ENCODE measurements around the gene VASP. TPM values are rescaled to one million over a fixed set of nuclear protein-coding genes. Genes with fewer than 3 reads are reported as not detected.

Gene VASP
- total and polyA plus RNA-seq, 3 donors from 2014 or later: 37.7 to 57.9 (median 52.7) TPM

- peaks cover 20% of the 10 kb centered on the region for H3K4me1 ChIP-seq
- no peak overlapping the region for H3K27ac ChIP-seq
- TF ChIP-seq CTCF (IDR thresholded peaks at IDR 0.05): no peak
- no peak for TF ChIP-seq POLR2A (IDR thresholded peaks at IDR 0.05)
- DNase-seq: no peak
- no peak overlapping the region for H3K4me3 ChIP-seq
- no peaks in the 10 kb centered on the region for H3K27me3 ChIP-seq
- no peaks in the 10 kb centered on the region for H3K9me3 ChIP-seq
- no peaks in the 10 kb centered on the region for H3K36me3 ChIP-seq (ENCODE audit: low read depth, missing control alignments)
- intact Hi-C loops (cut with DNase I; ENCODE audit: low total_unique reads): no loop called here
- 73 to 82% methylated on average over 4 to 9 of the region's 9 CpGs for WGBS, 2 donors
Observed at GRCh38 chr19:45515807-45516401, 8.6 kb downstream of the VASP start.

GRCh38 chr19:45517238-45517637 is 10.0 kb downstream of the VASP start:
- H3K9me3 ChIP-seq: no peaks in the 10 kb centered on the region
- DNase-seq: no peak
- intact Hi-C loops (cut with DNase I; ENCODE audit: low total_unique reads): no loop called here
- 52 to 58% methylated on average over 7 of the region's 7 CpGs for WGBS, 2 donors
- H3K4me1 ChIP-seq: peaks cover 20% of the 10 kb centered on the region
- H3K27me3 ChIP-seq: no peaks in the 10 kb centered on the region
- H3K4me3 ChIP-seq: no peak overlapping the region
- H3K36me3 ChIP-seq (ENCODE audit: low read depth, missing control alignments): no peaks in the 10 kb centered on the region
- no peak overlapping the region for H3K27ac ChIP-seq
- TF ChIP-seq POLR2A (IDR thresholded peaks at IDR 0.05) (no peak), CTCF (IDR thresholded peaks at IDR 0.05) (no peak)

GRCh38 chr19:45517641-45518468 is 10.6 kb downstream of the VASP start:
- no peaks in the 10 kb centered on the region for H3K27me3 ChIP-seq
- 80 to 85% methylated on average over 40 to 50 of the region's 50 CpGs for WGBS, 2 donors
- H3K36me3 ChIP-seq (ENCODE audit: low read depth, missing control alignments): no peaks in the 10 kb centered on the region
- TF ChIP-seq CTCF (IDR thresholded peaks at IDR 0.05): no peak
- no peak for TF ChIP-seq POLR2A (IDR thresholded peaks at IDR 0.05)
- intact Hi-C loops (cut with DNase I; ENCODE audit: low total_unique reads): no loop called here
- no peak overlapping the region for H3K27ac ChIP-seq
- no peaks in the 10 kb centered on the region for H3K9me3 ChIP-seq
- DNase-seq: no peak
- no peak overlapping the region for H3K4me3 ChIP-seq
- H3K4me1 ChIP-seq: peaks cover 20% of the 10 kb centered on the region

GRCh38 chr19:45518469-45518826 is 11.2 kb downstream of the VASP start:
- no peak overlapping the region for H3K27ac ChIP-seq
- TF ChIP-seq CTCF (IDR thresholded peaks at IDR 0.05): no peak
- no peak for TF ChIP-seq POLR2A (IDR thresholded peaks at IDR 0.05)
- no peaks in the 10 kb centered on the region for H3K36me3 ChIP-seq (ENCODE audit: low read depth, missing control alignments)
- no peak overlapping the region for H3K4me3 ChIP-seq
- intact Hi-C loops (cut with DNase I; ENCODE audit: low total_unique reads): no loop called here
- 64 to 75% methylated on average over 7 of the region's 7 CpGs for WGBS, 2 donors
- H3K27me3 ChIP-seq: no peaks in the 10 kb centered on the region
- no peaks in the 10 kb centered on the region for H3K9me3 ChIP-seq
- no peak for DNase-seq
- H3K4me1 ChIP-seq: peaks cover 18% of the 10 kb centered on the region

All from testis (tissue), 3 donors.